GM21526 (cell line): ENCODE results near the gene RHPN2.
"Not testable (repeated sequence)": the region's sequence is repeated elsewhere in the genome, so short reads cannot be mapped to it uniquely, and the experiment has no call there.

Source experiments
- ATAC-seq: cut with Tn5 transposase; IDR thresholded peaks from one replicate; pipeline ENCODE4 v1.9.1; 2021; ENCODE audit warnings: moderate library complexity; ENCODE audit not compliant: unreplicated experiment, low FRiP score

The RHPN2 gene

DNA sequence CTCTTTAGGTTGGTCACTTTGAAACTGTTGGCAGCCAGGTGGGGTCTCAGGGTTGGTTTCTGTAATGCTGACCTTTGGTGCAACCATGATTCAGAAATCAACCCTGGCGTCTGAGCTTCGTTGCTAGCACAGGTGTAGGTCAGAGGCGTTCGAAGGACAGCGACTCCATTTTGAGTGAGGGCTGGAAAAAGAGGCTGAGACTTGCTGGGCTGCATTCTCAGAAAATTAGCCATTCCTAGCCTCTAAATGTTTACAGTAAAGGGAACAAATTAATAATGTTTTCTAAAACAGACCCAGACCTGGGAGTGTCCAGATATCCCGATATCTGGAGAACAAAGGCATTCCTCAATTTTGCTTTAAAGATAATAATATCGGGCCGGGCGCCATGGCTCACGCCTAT, 29.2 kb downstream of the RHPN2 start:
- ATAC-seq: no peak

DNA sequence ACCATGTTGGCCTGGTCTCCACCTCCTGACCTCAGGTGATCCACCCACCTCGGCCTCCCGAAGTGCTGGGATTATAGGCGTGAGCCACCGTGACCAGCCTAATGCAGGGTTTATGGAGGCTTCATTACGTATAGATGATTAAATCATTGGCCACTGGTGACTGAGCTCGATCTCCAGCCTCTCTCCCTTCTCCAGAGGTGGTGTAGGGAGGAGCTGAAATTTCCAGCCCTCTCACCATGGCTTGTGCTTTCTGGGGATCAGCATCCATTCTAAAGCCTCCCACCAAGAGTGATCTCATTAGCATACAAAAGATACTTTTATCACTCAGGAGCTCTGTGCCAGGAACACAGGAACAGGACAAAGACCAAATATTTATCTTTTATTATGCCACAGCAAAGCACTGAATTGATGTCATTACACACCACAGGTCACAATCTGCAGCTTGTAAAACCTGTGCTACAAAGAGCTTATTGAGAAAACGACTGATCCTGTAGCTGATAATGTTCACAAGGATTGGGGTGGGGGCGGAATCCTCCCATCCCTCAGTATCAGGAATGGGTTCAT, 32.4 kb downstream of the RHPN2 start:
- ATAC-seq: no peak

DNA sequence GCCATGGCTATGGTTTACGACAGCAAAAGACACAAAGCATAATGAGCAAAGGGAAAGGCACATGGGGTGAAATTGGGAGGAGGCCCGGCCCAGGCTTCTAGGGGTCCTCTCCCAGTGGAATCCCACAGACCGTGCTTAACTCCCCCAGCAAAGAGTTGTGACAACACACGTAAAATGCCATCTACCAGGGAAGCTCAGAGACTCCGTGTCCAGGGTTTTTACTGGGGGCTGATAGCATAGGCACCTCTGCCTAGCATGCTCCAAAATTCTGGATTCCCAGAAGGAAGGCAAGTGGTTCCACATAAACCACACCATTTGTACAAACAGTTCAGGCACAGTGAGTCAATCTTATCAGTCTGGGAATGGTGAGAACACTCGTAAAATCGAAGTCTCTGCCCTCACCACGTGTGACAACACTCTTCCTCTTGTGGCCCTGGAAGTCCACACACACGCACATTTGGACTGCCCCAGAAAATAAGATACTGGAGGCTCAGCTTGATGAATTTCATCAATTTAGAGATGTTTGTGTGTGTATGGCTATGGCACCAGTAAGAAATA, 34.9 kb downstream of the RHPN2 start:
- no peak for ATAC-seq

DNA sequence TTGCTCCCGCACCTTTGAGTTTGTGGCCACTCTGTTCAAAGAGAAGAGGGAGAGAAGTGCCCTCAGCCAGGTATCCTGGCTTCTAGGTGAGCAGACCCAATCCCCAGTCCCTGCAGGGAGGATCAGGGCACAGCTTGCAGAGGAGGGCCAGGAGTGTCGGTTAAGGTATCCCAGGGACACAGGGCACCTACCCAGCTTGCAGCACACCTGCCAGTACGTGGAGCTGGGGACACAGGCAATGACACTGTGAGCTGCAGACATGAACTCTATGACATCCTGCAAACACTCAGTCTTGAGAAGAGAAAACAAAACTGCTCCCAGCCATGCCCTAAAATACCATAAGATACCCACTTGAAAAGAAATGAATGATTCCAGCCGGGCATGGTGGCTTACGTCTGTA, 38.1 kb downstream of the RHPN2 start:
- ATAC-seq: not testable (repeated sequence)

DNA sequence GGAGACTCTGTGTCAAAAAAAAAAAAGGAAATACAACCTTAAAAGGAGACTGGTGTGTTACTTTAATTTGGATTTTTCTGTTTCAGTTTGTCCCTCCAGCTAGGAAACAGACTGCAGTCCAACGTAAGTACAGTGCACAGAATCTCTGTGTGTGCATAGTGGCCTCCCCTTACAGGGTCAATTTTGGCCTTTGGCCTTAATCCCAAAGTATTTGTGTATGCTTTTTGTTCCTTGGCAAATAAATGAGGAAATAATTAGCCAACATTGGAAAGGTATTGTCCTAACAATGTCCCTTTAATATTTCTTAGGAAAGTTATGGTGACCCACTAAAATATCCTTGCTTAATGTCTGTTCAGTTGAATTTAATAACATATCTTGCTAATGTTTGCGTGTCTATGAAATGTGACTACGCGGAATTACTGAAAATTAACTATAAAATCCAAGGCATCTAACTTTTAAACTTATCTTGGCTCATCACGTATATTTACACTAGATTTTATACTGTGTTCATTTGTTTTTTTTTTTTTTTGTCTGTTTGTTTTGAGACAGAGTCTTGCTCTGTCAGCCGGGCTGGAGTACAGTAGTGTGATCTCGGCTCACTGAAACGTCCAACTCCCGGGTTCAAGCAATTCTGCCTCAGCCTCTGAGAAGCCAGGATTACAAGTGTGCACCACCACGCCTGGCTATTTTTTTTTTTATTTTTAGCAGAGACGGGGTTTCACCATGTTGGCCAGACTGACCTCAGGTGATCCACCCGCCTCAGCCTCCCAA, 39.0 kb downstream of the RHPN2 start:
- ATAC-seq: not testable (repeated sequence)

DNA sequence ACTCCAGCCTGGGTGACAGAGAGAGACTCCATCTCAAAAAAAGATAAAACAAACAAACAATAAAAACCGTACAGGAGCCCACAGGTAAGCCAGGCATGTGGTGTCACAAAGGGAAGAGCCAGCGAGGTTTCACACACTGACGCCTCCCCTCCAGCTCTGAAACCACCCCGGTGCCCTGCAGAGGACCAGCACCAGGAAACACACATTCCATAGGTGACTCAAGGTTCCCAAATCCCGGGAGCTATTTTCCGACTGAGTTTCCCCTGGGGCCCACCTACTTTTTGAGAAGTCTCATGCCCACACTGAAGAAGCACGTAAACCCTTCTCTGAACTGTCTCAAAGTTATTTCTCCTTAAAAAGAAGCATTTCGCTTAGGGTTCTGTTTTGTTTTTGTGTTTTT, 40.3 kb downstream of the RHPN2 start:
- ATAC-seq: no peak

DNA sequence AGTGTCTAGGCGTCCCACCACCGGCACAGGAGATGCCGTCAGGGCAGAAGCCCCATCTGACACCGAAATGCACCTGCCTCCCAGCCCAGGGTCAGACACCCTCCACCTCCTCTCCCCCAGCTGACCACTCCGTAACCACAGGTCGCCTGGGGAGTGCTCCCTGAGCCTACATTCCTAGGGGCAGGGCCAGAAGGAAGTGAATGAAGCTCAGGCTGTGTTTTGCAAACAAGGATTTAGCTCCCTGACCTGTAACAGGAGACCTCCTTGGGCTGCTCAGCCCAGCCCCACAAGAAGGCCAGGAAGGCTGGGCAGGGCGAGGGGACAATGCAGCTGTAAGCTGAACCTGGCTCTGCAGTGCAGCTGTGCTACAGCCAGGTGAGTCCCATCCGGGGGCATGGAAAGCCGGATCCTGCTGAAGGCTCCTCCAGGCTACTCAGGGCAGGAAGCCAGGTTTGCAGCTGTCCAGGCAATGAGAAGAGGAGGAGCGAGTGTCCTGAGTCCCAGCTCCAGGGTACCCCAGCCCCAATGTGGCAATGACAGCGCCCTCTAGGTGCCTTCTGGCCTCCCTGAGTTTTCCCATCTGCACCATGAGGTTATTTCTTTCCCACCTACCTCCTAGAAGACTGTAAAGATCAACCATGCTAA, 42.1 kb downstream of the RHPN2 start:
- ATAC-seq: no peak

DNA sequence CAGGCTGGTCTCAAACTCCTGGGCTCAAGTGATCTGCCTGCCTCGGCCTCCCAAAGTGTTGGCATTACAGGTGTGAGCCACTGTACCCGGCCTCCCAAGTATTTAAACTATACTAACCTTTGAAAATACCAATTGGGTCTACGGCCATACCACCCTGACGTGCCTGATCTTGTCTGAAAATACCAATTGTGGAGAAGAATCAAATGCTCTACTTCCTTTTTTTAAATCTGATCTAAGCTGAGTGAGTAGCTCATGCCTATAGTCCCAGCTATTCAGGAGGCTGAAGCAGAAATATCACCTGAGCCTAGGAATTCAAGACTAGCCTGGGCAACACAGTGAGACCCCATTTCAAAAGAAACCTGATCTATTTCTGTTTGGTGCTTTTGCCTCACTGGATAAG, 53.8 kb downstream of the RHPN2 start:
- ATAC-seq: not testable (repeated sequence)

DNA sequence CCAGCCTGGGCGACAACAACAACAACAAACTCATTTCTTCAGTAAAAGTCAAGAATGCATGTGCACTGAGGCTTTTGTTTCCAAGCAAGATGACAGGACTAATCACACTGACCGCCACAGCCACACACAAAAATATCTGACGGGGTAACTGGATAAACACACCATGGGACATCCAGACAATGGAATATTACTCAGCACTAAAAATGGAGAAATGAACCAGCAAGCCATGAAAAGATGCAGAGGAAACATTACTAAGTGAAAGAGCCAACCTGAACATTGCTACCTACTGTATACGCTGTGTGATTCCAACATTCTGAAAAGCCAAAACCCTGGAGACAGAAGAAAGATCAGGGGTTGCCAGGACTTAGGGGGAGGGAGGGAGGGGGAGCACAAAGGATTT, 56.0 kb downstream of the RHPN2 start:
- no peak for ATAC-seq

DNA sequence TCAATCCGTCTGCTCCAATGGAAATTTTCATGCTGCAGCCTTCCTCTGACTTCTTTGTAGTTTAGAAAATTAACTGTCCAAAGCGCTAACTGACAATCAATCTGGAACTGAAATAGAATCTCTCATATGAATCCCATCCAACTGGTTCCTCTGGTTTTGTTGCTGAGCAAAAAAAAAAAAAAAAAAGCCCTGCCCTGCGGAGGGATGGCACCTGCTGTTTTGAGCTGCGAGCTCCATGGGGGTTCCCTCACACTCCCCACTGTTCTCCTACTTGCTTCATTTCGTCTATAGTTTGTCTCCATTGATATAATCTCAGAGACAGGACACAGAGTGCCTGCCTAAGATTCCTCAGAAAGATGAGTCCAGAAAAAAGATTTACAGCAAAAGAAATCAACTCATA, 59.2 kb downstream of the RHPN2 start:
- no peak for ATAC-seq

DNA sequence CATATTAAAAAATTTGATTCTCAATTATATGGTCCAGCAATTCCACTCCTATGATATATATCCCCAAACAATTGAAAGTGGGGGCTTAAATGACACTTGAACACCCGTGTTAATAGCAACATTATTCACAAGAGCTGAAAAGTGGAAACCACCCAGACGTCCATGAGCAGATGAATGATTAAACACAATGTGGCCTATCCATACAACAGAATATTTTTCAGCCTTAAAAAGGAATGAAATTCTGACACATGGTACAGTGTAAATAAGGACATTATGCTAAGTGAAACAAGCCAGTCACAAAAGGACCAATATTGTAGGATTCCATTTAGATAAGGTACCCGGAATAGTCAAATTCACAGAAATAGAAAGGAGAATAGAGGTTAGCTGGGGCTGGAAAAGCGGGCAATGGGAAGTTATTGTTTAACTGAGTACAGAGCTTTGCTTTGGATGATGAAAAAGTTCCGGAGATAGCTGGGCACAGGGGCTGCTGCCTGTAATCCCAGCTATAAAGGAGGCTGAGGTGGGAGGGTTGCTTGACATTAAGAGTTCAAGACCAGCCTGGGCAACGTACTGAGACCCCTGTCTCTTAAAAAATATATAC, 61.2 kb downstream of the RHPN2 start:
- ATAC-seq: not testable (repeated sequence)

DNA sequence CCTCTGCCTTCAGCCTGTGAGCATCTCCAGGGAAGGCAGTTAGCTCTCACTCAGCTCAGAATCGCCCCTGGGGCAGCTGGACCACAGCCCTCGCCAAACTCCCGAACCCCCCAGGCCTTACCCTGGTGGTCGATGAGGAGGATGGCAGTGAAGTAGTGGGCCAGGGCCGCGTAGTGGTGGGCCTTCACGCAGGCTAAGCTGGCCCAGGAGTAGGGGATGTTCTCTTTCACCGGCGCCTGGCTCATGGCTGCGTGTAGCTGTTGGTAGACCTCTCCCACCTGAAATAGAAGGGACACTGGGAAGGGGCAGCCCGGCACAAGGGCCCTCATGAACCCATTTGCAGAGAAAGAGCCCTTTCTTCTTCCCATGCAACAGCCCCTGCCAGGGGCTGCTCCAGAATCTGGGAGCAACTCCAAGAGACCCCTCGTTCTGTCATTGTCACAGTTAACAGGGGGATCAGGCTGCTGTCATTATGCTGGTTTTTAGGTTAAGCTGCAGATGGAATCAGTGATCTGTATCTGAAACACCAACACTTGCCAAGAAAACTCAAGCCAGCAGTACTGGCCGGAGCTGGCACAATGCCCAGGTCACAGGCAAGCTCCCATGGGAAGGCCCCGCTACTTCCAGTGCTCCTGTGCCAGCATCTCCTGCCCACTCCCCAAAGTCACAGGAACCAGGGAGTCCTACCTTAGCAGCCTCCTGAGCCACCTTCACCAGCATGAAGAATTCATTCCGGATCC, 62.4 kb downstream of the RHPN2 start:
- ATAC-seq: not testable (repeated sequence)

DNA sequence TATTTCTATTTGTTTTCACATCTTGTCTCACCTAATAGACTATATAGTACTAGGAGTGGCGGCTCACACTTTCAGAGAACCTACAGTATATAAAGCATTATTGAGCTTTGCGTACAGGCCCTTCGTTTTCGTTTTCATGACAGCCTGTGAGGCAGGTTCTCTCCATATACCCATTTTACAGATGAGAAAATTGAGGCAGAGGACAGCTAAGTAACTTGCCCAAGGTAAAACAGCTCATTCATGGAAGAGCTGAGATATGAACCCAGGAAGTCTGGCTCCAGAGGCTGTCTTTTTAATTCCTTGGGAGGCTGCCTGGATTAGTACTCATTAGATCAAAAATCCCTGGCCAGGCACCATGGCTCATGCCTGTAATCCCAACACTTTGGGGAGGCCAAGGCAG, 63.8 kb downstream of the RHPN2 start:
- ATAC-seq: no peak

DNA sequence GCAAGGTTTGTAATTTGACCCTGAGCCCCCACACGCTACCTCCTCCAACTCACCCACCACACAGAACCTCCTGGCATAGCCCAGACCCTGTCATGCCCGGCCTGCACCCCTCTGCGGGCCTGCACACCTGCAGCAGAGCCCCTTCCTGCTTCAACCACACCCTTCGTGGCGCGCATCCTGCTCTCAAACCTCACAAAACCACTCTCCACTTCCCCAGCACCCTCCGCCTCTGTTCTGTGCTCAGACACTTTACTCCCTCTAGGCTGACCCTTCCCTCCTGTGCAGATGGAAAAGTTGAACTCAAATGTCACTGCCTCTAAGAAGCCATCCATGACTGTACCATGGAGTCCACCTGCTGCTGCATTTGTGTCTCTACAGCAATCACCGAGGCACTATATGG, 64.2 kb downstream of the RHPN2 start:
- no peak for ATAC-seq

DNA sequence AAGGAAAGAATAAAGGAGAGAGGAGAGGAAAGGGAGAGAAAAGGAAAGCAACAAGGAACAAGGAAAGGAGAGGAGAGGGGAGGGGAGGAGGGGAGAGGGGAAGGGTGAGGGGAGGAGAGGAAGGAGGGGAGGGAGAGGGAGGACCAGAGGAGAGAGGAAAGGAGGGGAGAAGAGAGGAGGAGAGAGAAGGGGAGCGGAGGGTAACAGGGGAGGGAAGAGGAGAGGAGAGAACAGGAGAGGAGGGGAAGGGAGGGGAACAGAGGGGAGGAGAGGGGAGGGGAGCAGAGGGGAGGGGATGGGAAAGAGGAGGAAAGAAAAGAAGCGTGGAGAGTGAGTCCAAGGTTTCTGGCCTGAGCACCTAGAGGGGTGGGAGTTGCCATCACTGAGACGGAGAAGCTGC, 66.0 kb downstream of the RHPN2 start:
- ATAC-seq: no peak

DNA sequence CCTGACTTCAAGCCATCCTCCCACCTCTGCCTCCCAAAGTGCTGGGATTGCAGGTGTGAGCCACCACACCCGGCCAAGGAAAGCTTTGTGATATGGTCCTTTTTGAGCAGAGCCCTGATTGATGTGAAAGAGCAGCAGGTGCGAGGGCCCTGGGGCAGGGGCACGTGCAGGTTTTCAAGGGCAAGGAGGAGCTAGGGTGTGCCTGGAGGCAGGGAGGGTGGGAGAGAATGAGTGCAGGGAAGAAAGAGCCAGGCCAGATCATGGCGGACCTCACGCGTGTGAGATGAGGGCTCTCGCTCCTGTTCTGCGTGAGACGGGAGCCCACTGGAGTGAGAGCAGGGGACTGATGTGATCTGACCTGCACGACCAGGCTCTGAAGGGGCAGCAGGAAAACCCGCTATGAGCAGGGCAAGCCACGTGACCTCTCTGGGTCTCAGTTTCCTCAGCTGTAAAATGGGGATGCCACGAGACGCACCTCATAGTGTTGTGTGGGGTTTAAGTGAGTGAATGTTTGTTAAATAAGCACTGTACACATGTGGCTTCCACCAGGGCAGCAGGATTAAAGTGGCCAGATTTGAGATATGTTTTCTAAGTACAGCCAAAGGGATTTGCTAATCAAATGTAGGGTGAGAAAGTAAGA, 66.9 kb downstream of the RHPN2 start:
- ATAC-seq: no peak

DNA sequence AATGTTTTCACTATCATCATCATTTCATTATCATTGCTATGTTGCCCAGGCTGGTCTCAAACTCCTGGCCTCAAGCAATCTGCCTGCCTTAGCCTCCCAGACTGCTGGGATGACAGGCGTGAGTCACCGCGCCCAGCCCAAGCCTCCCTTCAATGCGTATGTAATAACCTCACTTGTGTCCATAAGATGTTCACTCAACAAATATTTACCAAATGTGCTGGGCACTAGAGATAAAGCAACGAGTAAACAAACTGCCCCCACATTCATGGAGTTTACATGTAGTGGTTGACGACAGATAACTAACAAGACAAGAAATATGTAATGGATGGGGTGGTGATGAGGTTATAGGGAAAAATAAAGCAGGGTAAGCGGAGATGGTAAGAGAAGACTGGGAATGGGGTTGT, 67.6 kb downstream of the RHPN2 start:
- ATAC-seq: not testable (repeated sequence)

DNA sequence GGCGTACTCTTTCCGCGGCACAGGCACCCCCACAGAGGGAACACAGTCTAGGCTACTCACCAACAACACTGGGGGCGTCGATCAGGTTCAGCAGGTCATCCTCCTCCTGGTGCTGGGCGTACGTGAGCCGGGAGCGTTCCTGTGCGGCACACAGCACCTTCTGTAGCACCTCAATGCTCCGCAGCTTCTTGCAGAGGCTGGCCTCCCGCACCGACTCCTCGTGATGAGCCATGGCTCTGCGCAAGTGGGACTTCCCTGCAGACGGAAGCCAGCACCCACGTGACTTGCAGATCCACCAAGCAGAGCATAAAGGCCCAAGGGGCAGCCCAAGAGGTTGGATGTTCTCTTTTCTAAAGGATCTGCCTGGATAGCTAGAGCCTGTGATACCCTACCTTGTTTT, 68.7 kb downstream of the RHPN2 start:
- ATAC-seq: not testable (repeated sequence)

DNA sequence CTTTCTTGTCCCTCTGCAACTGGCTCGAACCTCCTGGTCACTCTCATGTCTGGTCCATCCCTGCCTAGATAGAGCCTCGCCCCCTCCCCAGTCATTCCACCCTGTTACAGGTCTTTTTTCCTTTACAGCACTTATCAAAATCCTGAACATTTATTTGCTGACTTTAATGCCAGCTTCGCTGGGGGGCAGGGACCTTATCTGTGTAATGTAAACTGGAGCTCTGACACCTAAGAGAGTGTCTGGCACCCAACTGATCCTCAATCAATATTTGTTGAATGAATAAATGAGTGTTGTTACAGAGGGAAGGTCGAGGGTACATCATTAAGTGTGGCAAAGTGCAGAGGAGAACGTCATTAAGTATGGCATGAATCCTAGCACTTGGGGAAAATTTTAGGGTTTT, 76.0 kb downstream of the RHPN2 start:
- no peak for ATAC-seq

DNA sequence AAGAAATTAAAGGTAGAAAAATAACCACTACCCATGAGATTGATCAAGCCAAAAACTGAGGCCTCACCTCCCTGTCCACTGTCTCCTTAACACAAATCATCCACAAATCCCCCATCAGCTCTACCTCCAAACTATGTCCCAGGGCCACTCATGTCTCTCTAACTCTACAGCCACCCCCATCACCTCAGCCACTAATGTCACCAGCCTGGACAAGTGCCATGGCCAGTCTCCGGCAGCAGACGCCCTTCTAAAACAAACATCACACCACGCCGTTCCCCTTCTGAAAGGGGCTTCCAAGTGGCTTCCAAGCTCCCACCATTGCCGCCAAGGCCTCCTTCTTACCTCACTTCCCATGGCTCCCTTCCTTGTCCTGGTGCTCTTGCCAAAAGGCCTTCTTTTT, 76.4 kb downstream of the RHPN2 start:
- ATAC-seq: not testable (repeated sequence)
